ENCODE measurements around the gene EVL.
"Not testable (repeated sequence)": the region's sequence is repeated elsewhere in the genome, so short reads cannot be mapped to it uniquely, and the experiment has no call there.

Gene EVL

DNA sequence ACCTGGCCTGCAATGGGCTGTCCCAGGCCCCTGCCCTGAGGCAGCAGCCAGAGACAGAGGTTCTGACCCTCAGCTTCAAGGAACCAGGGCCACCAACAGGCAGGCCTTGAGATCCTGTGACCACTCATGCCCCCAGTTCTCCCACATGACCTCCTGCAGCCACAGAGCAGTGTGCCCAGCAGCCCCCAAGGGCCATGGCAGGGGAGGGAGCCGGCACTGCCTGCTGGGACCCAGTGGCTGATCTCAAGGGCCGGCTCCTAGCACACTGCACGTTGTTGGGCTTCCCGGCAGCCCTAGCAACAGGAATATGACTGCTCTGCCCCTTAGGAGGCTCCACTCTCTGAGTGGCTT lies 79.4 kb downstream of the EVL start:
- in situ Hi-C loops (cut with HindIII; ENCODE audit: low sequenced_read_pairs): no loop called here

GRCh38 chr14:100144996-100145646 lies 79.9 kb downstream of the EVL start:
- in situ Hi-C loops (cut with HindIII; ENCODE audit: low sequenced_read_pairs): no loop called here

GRCh38 chr14:100145682-100146464 lies 80.7 kb downstream of the EVL start:
- in situ Hi-C loops (cut with HindIII; ENCODE audit: low sequenced_read_pairs): no loop called here

- in situ Hi-C loops (cut with HindIII; ENCODE audit: low sequenced_read_pairs): no loop called here
Observed at GRCh38 chr14:100146531-100147091, 81.4 kb downstream of the EVL start.

DNA sequence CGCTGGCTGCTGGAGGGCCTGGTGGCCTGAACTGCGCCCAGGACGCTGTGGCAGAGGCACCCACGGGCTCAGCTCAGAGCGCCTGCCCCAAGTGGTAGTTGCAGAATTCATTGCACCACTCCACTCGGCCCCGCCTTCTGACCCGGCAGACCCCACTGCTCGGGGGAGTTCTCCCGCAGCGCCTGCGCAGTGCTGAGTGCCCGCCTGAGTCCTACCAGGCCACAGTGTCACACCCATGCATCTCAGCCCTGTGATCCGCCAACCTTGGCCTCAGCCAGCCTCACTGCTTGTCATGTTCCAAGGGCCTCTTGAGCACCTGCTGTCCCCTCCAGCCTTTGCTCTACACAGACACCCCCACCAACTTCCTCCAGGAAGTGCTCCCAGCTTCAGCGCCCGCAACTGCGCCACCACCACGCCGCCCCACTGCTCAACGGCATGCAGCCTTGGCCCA lies 82.0 kb downstream of the EVL start:
- in situ Hi-C loops (cut with HindIII; ENCODE audit: low sequenced_read_pairs): no loop called here

DNA sequence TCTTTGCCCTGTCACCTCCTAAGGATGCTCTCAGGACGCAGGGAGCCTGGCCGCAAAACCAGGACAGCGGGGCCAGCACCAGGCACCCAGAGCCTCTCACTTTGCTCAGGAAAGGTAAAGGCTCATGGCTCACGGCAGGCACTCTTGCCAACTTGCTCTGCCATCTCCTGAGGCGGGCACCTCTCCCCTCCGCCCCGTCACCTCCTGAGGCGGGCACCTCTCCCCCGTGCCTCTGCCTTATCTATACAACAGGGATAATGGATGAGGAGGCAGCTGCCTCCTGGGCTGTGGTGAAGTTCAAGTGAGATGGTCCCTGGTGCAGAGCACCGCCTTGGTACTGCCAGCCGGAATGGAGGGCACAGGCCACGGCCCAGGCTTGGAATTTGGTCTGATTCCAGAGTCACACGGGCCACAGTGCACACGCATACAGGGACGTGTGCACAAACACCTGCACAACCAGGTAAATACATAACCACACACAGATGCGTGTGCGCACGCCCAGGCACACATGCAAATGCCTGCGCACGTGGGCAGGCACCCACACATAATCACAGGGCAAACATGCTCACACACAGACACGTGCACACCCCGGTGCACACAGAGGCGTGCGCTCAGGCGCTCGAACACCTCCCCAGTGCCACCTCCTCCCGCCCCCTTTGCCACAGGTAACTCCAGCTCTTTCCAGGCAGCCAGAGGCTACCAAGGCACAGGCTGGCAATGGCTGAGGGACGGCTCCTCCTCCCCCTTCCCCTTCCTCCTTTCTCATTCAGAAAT lies 82.7 kb downstream of the EVL start:
- in situ Hi-C loops (cut with HindIII; ENCODE audit: low sequenced_read_pairs): no loop called here

GRCh38 chr14:100148837-100149731 lies 83.9 kb downstream of the EVL start:
- in situ Hi-C loops (cut with HindIII; ENCODE audit: low sequenced_read_pairs): no loop called here

GRCh38 chr14:100149851-100150611 lies 84.8 kb downstream of the EVL start:
- in situ Hi-C loops (cut with HindIII; ENCODE audit: low sequenced_read_pairs): no loop called here

- in situ Hi-C loops (cut with HindIII; ENCODE audit: low sequenced_read_pairs): no loop called here
Observed at GRCh38 chr14:100150932-100151587, 85.8 kb downstream of the EVL start.

DNA sequence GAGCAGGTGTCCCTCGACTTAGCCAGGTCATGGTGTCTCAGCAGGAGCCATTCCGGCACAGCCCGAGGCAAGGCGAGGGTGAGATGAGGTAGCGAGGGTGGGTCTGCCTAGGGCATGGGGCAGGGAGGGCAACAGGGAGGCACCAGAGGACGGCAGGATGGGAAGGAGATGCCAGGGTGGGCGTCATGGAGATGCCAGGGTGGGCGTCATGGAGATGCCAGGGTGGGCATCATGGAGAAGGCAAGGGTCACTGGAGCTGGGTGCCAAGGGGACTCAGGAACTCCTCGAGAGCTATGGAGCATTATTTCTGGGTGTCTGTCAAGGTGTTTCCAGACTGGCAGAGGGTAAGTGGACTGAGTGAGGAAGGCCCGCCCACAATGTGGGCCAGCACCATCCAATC lies 86.9 kb downstream of the EVL start:
- in situ Hi-C loops (cut with HindIII; ENCODE audit: low sequenced_read_pairs): no loop called here

DNA sequence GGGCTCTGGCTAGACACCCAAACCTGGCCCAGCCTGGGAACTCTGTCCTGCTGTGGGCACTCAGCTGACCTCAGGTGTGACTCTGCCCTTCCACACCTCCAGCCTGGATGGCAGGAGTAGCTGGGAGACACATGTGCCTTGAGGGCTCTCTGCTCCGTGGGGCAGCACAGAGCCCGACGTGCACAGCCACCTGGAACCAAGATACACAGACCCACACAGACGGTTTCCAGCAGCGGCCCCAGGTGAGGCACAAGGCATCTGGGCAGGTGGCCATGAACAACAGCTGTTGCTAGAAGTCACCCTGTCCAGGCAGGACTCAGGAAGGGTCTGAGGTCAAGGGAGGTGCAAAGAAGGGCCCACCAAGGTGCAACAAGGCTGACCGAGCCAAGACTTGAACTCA lies 88.3 kb downstream of the EVL start:
- in situ Hi-C loops (cut with HindIII; ENCODE audit: low sequenced_read_pairs): no loop called here

- in situ Hi-C loops (cut with HindIII; ENCODE audit: low sequenced_read_pairs): no loop called here
Observed at GRCh38 chr14:100155049-100155621, 89.9 kb downstream of the EVL start.

DNA sequence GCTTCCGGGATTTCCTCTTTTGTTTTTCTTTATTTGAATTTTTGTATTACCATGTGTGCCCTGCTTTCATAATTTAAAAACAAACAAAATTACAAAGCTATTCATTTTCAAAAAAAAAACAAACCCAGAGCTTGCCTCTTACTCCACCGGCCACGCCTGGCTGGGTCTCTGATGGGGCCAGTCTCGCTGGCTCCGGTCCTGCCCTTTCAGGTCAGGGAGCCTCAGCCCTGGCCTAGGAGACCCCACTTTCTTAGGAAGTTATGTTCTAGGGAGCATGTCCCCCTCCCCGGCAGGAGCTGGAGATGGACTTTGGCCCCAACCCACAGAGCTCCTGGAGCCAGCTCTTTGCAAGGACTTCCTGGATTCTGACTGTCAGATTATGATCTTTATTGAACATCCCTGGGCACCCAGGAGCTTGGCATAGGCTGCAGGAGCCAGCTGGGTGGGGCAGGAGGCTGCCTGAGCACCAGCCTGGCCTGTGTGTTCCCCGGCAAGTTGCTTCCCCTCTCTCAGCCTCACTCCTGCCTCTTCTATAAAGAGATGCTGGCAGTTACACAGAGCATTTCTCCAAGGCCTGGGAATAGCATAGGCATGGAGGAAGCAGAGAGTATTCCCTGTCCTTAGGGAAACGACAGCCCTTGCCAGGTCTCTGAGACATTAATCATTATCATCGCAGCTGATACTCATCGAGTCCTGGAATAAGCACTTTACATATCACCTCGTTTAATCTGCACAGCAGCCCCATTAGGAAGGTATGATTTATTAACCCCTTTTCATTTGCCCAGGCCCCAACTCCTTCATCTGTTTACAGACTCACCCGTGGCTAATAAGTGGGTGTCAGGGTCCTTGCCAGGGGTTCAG lies 90.8 kb downstream of the EVL start:
- in situ Hi-C loops (cut with HindIII; ENCODE audit: low sequenced_read_pairs): no loop called here

GRCh38 chr14:100156776-100157175 lies 91.6 kb downstream of the EVL start:
- in situ Hi-C loops (cut with HindIII; ENCODE audit: low sequenced_read_pairs): no loop called here

DNA sequence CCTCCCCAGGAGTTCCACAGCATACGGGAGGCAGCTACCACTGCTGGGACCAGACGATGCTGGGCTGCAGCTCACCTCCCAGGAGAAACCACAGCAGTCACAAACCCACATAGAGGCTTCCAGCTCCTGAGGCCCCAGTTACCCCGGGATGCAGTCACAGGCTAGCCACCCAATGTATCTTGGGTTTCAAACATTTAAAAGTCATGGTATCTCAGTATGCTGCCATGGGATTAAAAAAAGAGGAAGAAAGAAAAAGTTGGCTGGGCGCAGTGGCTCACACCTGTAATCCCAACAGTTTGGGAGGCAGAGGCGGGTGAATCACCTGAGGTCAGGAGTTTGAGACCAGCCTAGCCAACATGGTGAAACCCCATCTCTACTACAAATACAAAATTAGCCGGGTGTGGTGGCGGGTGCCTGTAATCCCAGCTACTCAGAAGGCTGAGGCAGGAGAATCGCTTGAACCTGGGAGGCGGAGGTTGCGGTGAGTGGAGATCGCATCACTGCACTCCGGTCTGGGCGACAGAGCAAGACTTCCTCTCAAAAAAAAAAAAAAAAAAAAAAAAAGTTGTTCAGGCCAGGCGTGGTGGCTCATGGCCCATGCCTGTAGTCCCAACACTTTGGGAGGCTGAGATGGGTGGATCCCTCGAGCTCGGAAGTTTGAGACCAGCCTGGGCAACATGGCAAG lies 92.5 kb downstream of the EVL start:
- in situ Hi-C loops (cut with HindIII; ENCODE audit: low sequenced_read_pairs): not testable (repeated sequence)

- in situ Hi-C loops (cut with HindIII; ENCODE audit: low sequenced_read_pairs): no loop called here
Observed at GRCh38 chr14:100158566-100159093, 93.4 kb downstream of the EVL start.
